Vagina (tissue), 2 donors: ENCODE data around the gene ESYT2. TPM values are rescaled to one million over a fixed set of nuclear protein-coding genes. Genes with fewer than 3 reads are reported as not detected.
"Not testable (repeated sequence)": the region's sequence is repeated elsewhere in the genome, so short reads cannot be mapped to it uniquely, and the experiment has no call there.

ENCODE experiments used
- DNase-seq, 2 donors: peaks; one replicate each; pipeline ENCODE4 v3.0.0-alpha.2; 2017; ENCODE audit errors: extremely low spot score in 2 of 2
- H3K27ac ChIP-seq: fragments of 200-600 bp; sonication (generic); one replicate; pipeline ENCODE4 v1.5.1; 2019
- H3K27me3 ChIP-seq: fragments of 200-600 bp; sonication (generic); one replicate; pipeline ENCODE4 v1.5.1; 2019
- H3K36me3 ChIP-seq, 2 donors: fragments of 200-600 bp; sonication (generic); one replicate each; pipeline ENCODE4 v1.5.1; 2017 to 2019
- H3K4me1 ChIP-seq: fragments of 200-600 bp; sonication (generic); one replicate; pipeline ENCODE4 v1.5.1; 2019
- H3K4me3 ChIP-seq, 2 donors: fragments of 200-600 bp; sonication (generic); 1 replicate in 1 of 2; 2 replicates in 1 of 2; pipeline ENCODE4 v1.5.1; 2016 to 2019
- H3K9me3 ChIP-seq: fragments of 200-600 bp; sonication (generic); one replicate; pipeline ENCODE4 v1.5.1; 2019
- POLR2A ChIP-seq, 2 donors: fragments of 450-650 bp; IDR thresholded peaks; one replicate each; pipeline ENCODE4 v1.6.1; 2017; ENCODE audit warnings: antibody characterized with exemption in 2 of 2, mild to moderate bottlenecking in 2 of 2, moderate library complexity in 2 of 2
- POLR2AphosphoS5 ChIP-seq, 2 donors: sonication (generic); formaldehyde crosslinking; IDR thresholded peaks; one replicate each; pipeline ENCODE4 v1.9.0; 2017; ENCODE audit warnings: antibody characterized with exemption in 2 of 2, mild to moderate bottlenecking in 2 of 2, low read depth in 1 of 2; ENCODE audit not compliant: insufficient read depth in 1 of 2
- intact Hi-C: fragments of 100-400 bp; cut with DNase I; formaldehyde crosslinking; loops from one replicate; pipeline ENCODE4 v1.15.1; 2023
- total RNA-seq: library from RNA; depleted of rRNA; stranded (reverse); fragments of >200 nt; gene quantifications from one replicate; pipeline ENCODE4 v1.2.3, GENCODE V29; 2016
- TF ChIP-seq, protein P1 (sequence below), 3 experiments: fragments of 450-650 bp in 2 of 3; fragments of 200-600 bp in 1 of 3; sonication (generic) in 1 of 3; IDR thresholded peaks; one replicate each; pipeline ENCODE4 v1.5.1; 2017 to 2019; ENCODE audit warnings: antibody characterized with exemption in 3 of 3, mild to moderate bottlenecking in 2 of 3, moderate library complexity in 2 of 3

ESYT2 gene, protein sequence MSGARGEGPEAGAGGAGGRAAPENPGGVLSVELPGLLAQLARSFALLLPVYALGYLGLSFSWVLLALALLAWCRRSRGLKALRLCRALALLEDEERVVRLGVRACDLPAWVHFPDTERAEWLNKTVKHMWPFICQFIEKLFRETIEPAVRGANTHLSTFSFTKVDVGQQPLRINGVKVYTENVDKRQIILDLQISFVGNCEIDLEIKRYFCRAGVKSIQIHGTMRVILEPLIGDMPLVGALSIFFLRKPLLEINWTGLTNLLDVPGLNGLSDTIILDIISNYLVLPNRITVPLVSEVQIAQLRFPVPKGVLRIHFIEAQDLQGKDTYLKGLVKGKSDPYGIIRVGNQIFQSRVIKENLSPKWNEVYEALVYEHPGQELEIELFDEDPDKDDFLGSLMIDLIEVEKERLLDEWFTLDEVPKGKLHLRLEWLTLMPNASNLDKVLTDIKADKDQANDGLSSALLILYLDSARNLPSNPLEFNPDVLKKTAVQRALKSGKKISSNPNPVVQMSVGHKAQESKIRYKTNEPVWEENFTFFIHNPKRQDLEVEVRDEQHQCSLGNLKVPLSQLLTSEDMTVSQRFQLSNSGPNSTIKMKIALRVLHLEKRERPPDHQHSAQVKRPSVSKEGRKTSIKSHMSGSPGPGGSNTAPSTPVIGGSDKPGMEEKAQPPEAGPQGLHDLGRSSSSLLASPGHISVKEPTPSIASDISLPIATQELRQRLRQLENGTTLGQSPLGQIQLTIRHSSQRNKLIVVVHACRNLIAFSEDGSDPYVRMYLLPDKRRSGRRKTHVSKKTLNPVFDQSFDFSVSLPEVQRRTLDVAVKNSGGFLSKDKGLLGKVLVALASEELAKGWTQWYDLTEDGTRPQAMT
- 82.5 TPM for total RNA-seq

DNA sequence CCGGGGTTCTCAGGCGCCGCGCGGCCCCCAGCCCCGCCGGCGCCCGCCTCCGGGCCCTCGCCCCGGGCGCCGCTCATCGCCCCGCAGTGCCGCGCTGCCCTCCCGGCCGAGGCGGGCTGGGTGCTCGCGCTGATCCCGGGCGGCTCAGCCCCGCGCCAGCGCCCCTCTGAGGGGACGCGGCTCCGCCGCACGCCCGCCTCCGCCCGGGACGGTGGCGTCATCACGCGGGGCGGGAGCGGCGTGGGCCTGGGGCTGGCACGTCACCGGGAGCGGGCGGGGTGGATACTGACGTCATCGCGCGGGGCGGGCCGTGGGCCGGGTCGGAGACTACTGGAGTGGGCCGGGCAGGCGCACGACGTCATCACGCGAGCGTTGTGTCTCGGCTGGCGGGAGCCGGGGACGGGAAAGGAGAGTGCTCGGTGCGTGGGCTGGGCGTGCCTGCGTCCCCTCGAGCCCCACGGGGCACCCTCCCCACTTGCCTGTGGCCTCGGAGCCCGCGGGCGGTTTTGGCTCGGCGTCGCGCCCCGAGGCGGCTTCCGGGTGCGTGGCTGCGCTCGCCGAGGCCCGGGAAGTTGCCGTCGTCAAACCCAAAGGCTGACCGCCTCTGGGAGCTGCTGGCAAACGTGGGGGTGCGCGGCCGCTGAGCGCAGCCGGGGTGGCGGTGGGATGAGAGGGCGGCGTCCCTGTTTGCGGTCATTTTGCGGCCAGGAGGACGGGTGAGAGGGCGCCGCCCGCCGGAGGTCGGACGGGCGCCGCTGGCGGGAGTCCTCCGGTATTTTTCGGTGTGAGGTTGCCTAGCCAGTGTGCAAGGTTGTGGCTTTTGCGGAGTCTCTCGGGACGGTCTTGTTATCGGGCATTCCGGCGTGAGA lies at the start of gene ESYT2:
Gene ESYT2, minus strand, starts transcription at position 168 of the 869 bp plus-strand sequence. Its CDS starts 91 bp downstream, at position 77.
- Histone ChIP-seq H3K27me3 (no peaks in the 10 kb centered on the region), H3K27ac (peak within 1 kb of the TSS; percentile 97), H3K4me3 (peak within 1 kb of the TSS; percentile 74 to 96), H3K36me3 (no peaks in the 10 kb centered on the region), H3K4me1 (peaks cover 17% of the 10 kb centered on the region), H3K9me3 (no peaks in the 10 kb centered on the region)
- TF ChIP-seq, protein P1, sequence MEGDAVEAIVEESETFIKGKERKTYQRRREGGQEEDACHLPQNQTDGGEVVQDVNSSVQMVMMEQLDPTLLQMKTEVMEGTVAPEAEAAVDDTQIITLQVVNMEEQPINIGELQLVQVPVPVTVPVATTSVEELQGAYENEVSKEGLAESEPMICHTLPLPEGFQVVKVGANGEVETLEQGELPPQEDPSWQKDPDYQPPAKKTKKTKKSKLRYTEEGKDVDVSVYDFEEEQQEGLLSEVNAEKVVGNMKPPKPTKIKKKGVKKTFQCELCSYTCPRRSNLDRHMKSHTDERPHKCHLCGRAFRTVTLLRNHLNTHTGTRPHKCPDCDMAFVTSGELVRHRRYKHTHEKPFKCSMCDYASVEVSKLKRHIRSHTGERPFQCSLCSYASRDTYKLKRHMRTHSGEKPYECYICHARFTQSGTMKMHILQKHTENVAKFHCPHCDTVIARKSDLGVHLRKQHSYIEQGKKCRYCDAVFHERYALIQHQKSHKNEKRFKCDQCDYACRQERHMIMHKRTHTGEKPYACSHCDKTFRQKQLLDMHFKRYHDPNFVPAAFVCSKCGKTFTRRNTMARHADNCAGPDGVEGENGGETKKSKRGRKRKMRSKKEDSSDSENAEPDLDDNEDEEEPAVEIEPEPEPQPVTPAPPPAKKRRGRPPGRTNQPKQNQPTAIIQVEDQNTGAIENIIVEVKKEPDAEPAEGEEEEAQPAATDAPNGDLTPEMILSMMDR (IDR thresholded peaks at IDR 0.05) = peak in 1 of 3 experiments; percentile 29
- TF ChIP-seq POLR2AphosphoS5 (IDR thresholded peaks at IDR 0.05; ENCODE audit: insufficient read depth in 1 of 2, low read depth in 1 of 2) = peak; percentile 64 to 98
- TF ChIP-seq POLR2A (IDR thresholded peaks at IDR 0.05) = peak; percentile 95 to 96
- DNase-seq = peak in 1 of 2 donors; percentile 97
- intact Hi-C loops = loop anchor here (2.0 kb wide), 1 partner anchor 47 kb away; no protein-coding TSS in a partner anchor

DNA sequence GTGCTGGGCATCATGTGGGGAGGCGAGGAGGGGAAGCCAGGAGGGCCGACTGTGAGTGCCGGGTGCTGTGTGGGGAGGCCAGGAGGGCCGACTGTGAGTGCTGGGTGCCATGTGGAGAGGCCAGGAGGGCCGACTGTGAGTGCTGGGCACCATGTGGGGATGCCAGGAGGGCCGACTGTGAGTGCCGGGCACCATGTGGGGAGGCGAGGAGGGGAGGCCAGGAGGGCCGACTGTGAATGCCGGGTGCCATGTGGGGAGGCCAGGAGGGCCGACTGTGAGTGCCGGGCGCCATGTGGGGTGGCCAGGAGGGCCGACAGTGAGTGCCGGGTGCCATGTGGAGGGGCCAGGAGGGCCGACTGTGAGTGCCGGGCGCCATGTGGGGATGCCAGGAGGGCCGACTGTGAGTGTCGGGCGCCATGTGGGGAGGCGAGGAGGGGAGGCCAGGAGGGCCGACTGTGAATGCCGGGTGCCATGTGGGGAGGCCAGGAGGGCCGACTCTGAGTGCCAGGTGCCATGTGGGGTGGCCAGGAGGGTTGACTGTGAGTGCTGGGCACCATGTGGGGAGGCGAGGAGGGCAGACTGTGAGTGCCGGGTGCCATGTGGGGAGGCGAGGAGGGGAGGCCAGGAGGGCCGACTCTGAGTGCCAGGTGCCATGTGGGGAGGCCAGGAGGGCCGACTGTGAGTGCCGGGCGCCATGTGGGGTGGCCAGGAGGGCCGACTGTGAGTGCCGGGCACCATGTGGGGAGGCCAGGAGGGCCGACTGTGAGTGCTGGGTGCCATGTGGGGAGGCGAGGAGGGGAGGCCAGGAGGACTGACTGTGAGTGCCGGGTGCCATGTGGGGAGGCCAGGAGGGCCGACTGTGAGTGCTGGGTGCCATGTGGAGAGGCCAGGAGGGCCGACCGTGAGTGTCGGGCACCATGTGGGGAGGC lies 49.1 kb upstream of the ESYT2 start:
- DNase-seq, intact Hi-C loops, H3K27ac ChIP-seq, H3K4me3 ChIP-seq, H3K9me3 ChIP-seq, H3K27me3 ChIP-seq, H3K4me1 ChIP-seq: not testable (repeated sequence)
- H3K36me3 ChIP-seq = peaks cover 0 to 53% of the 10 kb centered on the region in 2 donors

DNA sequence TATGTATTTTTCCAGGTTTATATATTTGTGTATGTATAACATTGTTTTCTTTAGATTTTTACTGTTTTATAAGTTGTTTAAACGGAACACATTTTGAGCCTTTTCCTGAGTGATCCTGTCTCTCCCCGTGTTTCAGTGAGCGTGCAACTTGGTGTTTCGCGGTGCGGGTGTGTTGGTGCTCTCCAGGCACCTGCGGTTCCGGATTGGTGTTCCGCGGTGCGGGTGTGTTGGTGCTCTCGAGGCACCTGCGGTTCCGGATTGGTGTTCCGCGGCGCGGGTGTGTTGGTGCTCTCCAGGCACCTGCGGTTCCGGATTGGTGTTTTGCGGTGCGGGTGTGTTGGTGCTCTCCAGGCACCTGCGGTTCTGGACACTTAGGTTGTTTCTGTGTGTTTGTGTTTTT lies 47.7 kb upstream of the ESYT2 start:
- no peak for DNase-seq
- intact Hi-C loops = no loop called here

DNA sequence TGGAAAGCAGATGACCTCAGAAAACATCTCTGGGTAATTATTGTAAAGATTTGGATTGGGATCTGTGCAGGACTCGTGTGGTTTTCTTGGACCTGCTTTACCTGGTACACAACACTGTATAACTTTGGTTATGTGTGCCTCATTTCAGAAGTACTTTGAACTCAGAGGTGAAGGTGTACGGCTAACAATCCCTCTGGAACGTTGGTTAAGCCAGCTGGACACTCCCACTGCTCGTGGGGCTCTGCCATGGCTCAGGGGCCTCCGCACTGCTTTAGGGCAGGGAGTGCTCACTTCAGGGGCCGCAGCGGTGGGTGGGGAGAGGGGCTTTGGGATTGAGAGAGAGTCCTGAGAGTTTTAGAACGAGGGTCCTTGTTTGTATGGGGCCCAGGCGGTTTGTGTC lies 40.6 kb upstream of the ESYT2 start:
- Histone ChIP-seq H3K27me3 (no peaks in the 10 kb centered on the region), H3K27ac (no peak overlapping the region), H3K4me1 (peaks cover 15% of the 10 kb centered on the region), H3K4me3 (no peak overlapping the region), H3K36me3 (peaks cover 0 to 24% of the 10 kb centered on the region in 2 donors), H3K9me3 (no peaks in the 10 kb centered on the region)
- TF ChIP-seq POLR2AphosphoS5 (IDR thresholded peaks at IDR 0.05; ENCODE audit: insufficient read depth in 1 of 2, low read depth in 1 of 2) = no peak
- no peak for TF ChIP-seq POLR2A (IDR thresholded peaks at IDR 0.05)
- TF ChIP-seq, protein P1 (IDR thresholded peaks at IDR 0.05) = no peak
- DNase-seq = no peak
- intact Hi-C loops = loop anchor here (10.0 kb wide), 1 partner anchor 165 kb away; the partner anchor contains the start of gene NCAPG2

More for the DNA sequence above, 47.7 kb upstream of the ESYT2 start:
- Histone ChIP-seq H3K27ac (no peak overlapping the region), H3K4me3 (no peak overlapping the region), H3K9me3 (no peaks in the 10 kb centered on the region), H3K27me3 (no peaks in the 10 kb centered on the region), H3K36me3 (peaks cover 0 to 59% of the 10 kb centered on the region in 2 donors), H3K4me1 (no peaks in the 10 kb centered on the region)
- TF ChIP-seq, protein P1 (IDR thresholded peaks at IDR 0.05) = no peak
- no peak for TF ChIP-seq POLR2AphosphoS5 (IDR thresholded peaks at IDR 0.05; ENCODE audit: insufficient read depth in 1 of 2, low read depth in 1 of 2)
- no peak for TF ChIP-seq POLR2A (IDR thresholded peaks at IDR 0.05)
